Mucosa of stomach (tissue), 1 donor: ENCODE measurements around the gene DHRS7B.
"Not testable (repeated sequence)": the region's sequence is repeated elsewhere in the genome, so short reads cannot be mapped to it uniquely, and the experiment has no call there.

ENCODE experiments used
- H3K27me3 ChIP-seq: one replicate; pipeline ENCODE4 v1.7.0; 2013; ENCODE audit warnings: mild to moderate bottlenecking, low read length; ENCODE audit not compliant: control insufficient read depth, insufficient read depth
- H3K36me3 ChIP-seq: one replicate; pipeline ENCODE4 v1.7.0; 2013; ENCODE audit warnings: low read length; ENCODE audit not compliant: control insufficient read depth, insufficient read depth
- H3K4me1 ChIP-seq: one replicate; pipeline ENCODE4 v1.7.0; 2013; ENCODE audit warnings: mild to moderate bottlenecking, low read length; ENCODE audit not compliant: control insufficient read depth, insufficient read depth
- H3K4me3 ChIP-seq: one replicate; pipeline ENCODE4 v1.7.0; 2013; ENCODE audit warnings: low read length
- H3K9ac ChIP-seq: one replicate; pipeline ENCODE4 v1.7.0; 2013; ENCODE audit warnings: mild to moderate bottlenecking, low read length, moderate library complexity
- H3K9me3 ChIP-seq: one replicate; pipeline ENCODE4 v1.7.0; 2013; ENCODE audit warnings: mild to moderate bottlenecking, low read length, moderate library complexity; ENCODE audit not compliant: control insufficient read depth
- donor health status: Pancreatic carcinoma.

Gene DHRS7B

DNA sequence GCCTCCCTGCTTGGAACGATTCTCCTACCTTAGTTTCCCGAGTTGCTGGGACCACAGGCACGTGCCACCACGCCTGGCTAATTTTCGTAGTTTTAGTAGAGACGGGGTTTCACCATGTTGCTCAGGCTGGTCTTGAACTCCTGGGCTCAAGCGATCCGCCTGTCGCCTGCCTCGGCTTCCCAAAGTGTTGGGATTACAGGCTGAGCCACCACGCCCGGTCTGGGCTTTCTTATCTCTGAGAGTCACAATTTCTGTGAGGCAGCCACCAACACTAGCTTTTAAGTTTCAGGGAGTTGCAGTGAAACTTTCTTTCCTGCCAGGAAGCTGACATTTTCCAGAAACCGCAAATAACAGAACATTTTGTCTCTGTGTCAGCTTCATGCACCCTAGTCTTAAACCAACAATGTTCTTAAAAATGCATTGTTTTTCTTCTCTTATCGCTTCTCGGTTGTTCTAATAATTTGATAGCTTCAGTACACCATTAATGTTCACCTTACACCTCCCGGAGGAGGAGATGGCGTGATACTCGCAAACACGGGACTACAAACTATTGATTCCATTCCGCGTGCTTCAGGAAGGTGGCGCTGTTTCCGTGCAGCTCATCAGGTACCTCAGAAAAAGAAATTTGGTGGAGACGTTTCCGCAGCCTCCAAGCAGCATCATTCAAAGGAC is 7.4 kb upstream of the DHRS7B start:
- Histone ChIP-seq H3K9ac (no peak overlapping the region), H3K9me3 (no peaks in the 10 kb centered on the region), H3K4me3 (no peak overlapping the region), H3K4me1 (no peaks in the 10 kb centered on the region), H3K27me3 (peaks cover 11% of the 10 kb centered on the region), H3K36me3 (no peaks in the 10 kb centered on the region)

DNA sequence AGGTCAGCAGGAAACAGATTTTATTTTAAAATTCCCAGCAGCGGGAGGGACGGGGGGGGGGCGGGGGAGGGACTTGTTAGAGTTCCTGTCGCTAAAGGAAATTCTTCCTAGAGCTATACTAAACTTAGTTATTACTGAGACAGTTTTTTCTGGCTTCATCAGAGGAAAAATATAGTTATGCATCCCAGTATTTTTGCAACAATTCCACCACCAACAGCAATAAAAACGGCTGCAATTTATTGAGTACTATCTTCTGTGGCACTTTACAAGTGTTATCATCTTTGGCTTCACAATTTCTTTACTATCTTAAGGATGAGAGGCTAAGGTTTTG is 6.9 kb upstream of the DHRS7B start:
- Histone ChIP-seq H3K27me3 (peaks cover 11% of the 10 kb centered on the region), H3K36me3 (no peaks in the 10 kb centered on the region), H3K9ac (no peak overlapping the region), H3K4me3 (no peak overlapping the region), H3K9me3 (no peaks in the 10 kb centered on the region), H3K4me1 (no peaks in the 10 kb centered on the region)

DNA sequence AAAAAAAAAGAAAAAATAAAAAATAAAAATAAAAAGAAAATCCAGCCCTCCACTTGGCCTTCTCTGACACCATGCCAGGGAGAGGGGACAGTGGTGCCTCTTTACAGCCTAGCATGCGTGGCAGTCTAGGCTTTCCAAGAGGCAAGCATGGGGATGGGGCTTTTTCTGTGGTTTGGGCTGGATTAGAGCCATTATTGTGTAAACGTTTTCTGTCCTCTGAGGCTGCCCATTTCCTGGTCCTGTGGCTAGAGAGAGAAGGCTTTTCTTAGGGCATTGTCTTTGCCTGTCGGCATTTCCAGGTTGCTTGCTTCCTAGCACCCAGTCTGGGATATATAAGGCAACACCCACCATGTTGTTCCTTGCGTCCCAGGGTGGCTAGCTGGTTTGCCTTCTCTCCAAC is 2.7 kb upstream of the DHRS7B start:
- Histone ChIP-seq H3K9ac (no peak overlapping the region), H3K4me1 (peaks cover 7% of the 10 kb centered on the region), H3K27me3 (peaks cover 11% of the 10 kb centered on the region), H3K36me3 (no peaks in the 10 kb centered on the region), H3K9me3 (no peaks in the 10 kb centered on the region), H3K4me3 (no peak overlapping the region)

DNA sequence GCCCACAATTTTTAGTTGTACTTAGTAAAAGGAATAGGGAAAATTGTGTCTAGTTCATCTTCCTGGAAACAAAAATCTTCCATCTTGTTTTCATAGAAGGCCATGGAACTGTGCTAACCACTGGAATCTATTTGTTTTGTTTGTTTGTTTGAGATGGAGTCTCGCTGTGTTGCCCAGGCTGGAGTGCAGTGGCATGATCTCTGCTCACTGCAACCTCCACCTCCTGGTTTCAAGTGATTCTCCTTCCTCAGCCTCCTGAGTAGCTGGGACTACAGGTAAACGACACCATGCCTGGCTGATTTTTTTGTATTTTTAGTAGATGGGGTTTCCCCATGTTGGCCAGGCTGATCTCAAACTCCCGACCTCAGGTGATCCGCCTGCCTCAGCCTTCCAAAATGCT is 2.2 kb upstream of the DHRS7B start:
- H3K9me3 ChIP-seq, H3K4me1 ChIP-seq, H3K9ac ChIP-seq, H3K4me3 ChIP-seq, H3K36me3 ChIP-seq: not testable (repeated sequence)
- peaks cover 11% of the 10 kb centered on the region for H3K27me3 ChIP-seq

GRCh38 chr17:21125862-21126261 is 902 bp upstream of the DHRS7B start:
- no peaks in the 10 kb centered on the region for H3K36me3 ChIP-seq
- peaks cover 7% of the 10 kb centered on the region for H3K4me1 ChIP-seq
- no peaks in the 10 kb centered on the region for H3K9me3 ChIP-seq
- peaks cover 11% of the 10 kb centered on the region for H3K27me3 ChIP-seq
- H3K4me3 ChIP-seq, result no peak overlapping the region
- H3K9ac ChIP-seq, result no peak overlapping the region

DNA sequence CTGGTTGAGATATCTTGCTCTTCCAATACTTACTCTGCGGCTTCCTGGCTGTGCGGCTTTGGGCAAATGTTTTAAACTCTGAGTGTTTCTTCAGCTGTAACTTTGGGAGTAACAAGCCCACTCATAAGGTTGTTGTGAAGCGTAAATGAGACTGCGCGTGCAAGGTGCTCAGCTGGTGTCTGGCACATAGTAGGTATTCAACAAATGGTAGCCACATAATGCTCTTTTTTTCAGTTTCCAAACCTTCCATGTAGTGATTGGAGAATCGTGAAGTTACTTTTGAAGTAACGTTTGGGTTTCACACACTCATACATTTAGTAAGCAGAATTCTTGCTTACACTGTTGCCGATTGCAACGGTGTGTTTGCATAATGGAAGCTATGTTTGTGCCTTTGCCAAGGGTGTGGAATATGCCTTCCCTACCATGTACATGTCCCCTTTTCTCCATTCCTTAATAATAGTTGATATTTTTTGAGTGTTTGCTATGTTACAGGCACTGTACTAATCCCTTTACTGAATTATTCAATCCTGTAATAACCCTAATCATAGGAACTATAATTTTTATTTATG is 829 bp downstream of the DHRS7B start:
- Histone ChIP-seq H3K36me3 (no peaks in the 10 kb centered on the region), H3K9me3 (no peaks in the 10 kb centered on the region), H3K4me3 (peak overlapping the region; percentile 56), H3K4me1 (peaks cover 7% of the 10 kb centered on the region), H3K27me3 (peaks cover 7% of the 10 kb centered on the region), H3K9ac (peak overlapping the region; percentile 80)

DNA sequence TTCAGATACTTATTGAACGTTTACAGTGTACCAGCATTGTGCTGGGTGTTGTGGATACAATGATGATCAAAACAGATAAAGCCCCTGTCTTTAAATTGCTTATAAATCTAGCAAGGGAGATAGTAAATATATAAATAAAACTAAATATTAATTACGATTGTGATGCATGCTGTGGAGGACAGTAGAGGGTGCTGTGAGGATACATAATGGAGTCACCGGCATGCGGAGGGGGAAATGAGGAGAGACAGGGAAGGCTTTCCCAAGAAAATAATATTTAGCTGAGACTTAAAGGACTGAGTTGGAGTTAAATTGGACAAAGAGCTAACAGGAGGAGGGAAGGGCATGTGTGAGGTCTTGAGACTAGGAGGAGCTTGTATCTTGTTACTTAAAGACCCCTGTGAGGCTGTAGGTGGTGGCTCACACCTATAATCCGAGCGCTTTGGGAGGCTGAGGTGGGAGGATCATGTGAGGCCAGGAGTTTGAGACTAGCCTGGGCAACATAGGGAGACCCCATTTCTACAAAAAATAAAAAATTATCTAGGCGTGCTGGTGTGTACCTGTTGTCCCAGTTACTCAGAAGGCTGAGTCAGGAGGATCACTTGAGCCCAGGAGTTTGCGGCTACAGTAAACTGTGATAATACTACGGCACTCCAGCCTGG is 2.4 kb downstream of the DHRS7B start:
- peaks cover 7% of the 10 kb centered on the region for H3K4me1 ChIP-seq
- no peaks in the 10 kb centered on the region for H3K9me3 ChIP-seq
- H3K9ac ChIP-seq, result no peak overlapping the region
- H3K4me3 ChIP-seq, result no peak overlapping the region
- peaks cover 3% of the 10 kb centered on the region for H3K27me3 ChIP-seq
- H3K36me3 ChIP-seq, result no peaks in the 10 kb centered on the region

DNA sequence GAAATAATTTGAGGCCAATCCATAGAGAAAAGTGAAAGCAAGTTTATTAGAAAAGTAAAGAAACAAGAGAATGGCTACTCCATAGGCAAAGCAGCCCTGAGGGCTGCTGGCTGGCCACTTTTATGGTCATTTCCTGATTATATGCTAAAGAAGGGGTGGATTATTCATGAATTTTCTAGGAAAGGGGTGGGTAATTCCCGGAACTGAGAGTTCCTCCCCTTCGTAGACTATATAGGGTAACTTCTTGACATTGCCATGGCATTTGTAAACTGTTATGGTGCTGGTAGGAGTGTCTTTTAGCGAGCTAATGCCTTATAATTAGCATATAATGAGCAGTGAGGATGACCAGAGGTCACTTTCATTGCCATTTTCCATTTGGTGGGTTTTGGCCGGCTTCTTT is 4.4 kb downstream of the DHRS7B start:
- no peaks in the 10 kb centered on the region for H3K9me3 ChIP-seq
- no peaks in the 10 kb centered on the region for H3K36me3 ChIP-seq
- no peaks in the 10 kb centered on the region for H3K27me3 ChIP-seq
- H3K4me1 ChIP-seq, result peaks cover 7% of the 10 kb centered on the region
- no peak overlapping the region for H3K9ac ChIP-seq
- H3K4me3 ChIP-seq, result no peak overlapping the region

DNA sequence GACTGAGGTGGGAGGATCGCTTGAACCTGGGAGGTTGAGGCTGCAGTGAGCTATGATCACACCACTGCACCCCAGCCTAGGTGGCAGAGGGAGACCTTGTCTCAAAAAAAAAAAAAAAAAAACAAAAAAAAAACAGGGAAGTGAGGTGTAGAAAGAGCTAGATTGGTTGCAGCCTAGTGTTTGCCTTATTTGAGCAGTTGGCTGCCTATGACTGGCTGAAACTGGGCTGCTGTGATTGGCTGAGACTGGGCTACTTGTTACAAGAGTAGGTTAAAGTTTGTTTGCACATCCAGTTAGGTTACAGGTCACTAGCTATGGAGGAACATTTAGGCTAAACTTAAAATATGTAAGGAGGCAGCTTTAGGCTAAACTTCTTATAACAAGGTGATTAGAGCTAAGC is 5.7 kb downstream of the DHRS7B start:
- no peaks in the 10 kb centered on the region for H3K9me3 ChIP-seq
- H3K4me3 ChIP-seq, result no peak overlapping the region
- no peaks in the 10 kb centered on the region for H3K36me3 ChIP-seq
- H3K27me3 ChIP-seq, result no peaks in the 10 kb centered on the region
- no peak overlapping the region for H3K9ac ChIP-seq
- peaks cover 7% of the 10 kb centered on the region for H3K4me1 ChIP-seq

DNA sequence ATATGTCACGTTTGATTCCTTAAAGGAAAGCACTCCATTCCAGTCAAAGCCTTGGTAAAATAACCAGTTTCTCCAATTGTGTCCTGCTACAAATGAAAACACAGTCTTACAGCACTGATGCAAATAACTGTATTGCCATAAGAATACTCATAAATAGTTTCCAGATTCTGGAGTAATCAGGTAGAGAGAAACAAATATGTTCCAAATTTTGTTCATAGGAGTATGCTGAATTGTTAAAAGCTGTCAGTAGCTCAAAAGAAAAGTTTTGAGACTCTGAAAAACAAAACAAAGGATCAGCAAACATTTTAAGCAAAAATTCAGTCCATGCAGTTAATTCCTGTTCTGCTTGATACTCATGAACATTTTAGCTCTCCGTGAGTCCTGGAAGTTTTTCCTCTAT is 7.8 kb downstream of the DHRS7B start:
- Histone ChIP-seq H3K9me3 (no peaks in the 10 kb centered on the region), H3K4me1 (no peaks in the 10 kb centered on the region), H3K4me3 (no peak overlapping the region), H3K36me3 (no peaks in the 10 kb centered on the region), H3K9ac (no peak overlapping the region), H3K27me3 (no peaks in the 10 kb centered on the region)

DNA sequence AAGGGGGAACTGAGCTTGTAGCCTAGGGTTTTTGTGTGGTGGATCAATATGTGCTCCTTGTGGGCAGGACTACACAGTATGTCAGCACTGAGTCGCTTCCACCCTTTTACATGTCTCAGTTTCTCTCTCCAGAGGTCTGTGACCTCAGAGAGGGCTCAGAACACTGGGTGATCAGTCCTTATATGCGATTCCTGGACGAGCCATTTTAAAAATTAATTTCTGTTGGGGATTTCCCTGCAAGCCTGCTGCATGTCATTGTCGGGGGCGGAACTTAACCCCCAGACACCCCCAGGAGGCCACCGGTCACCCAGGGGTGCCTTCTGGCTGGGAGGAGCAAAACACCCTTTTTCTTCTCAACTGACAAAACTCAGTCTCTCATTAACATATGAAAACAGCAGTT is 14.1 kb downstream of the DHRS7B start:
- Histone ChIP-seq H3K27me3 (no peaks in the 10 kb centered on the region), H3K9ac (no peak overlapping the region), H3K9me3 (no peaks in the 10 kb centered on the region), H3K36me3 (no peaks in the 10 kb centered on the region), H3K4me3 (no peak overlapping the region), H3K4me1 (no peaks in the 10 kb centered on the region)

- Histone ChIP-seq H3K27me3 (no peaks in the 10 kb centered on the region), H3K9ac (no peak overlapping the region), H3K4me1 (no peaks in the 10 kb centered on the region), H3K4me3 (no peak overlapping the region), H3K9me3 (no peaks in the 10 kb centered on the region), H3K36me3 (no peaks in the 10 kb centered on the region)
Observed at GRCh38 chr17:21141331-21141730, 14.6 kb downstream of the DHRS7B start.
